ENCODE measurements around the gene RALGPS2. TPM values are rescaled to one million over a fixed set of nuclear protein-coding genes. Genes with fewer than 3 reads are reported as not detected.

Gene RALGPS2
- total RNA-seq, 1 experiment from 2014 or later: 12.7 TPM

GRCh38 chr1:178927003-178927402, 202.0 kb downstream of the RALGPS2 start:
- Histone ChIP-seq H3K4me3 (ENCODE audit: low read depth, low read length, poor library complexity, severe bottlenecking) (no peak overlapping the region), H3K36me3 (ENCODE audit: insufficient read depth, low read length, poor library complexity, severe bottlenecking) (no peaks in the 10 kb centered on the region), H3K4me1 (ENCODE audit: insufficient read depth, low read length, poor library complexity, severe bottlenecking) (no peaks in the 10 kb centered on the region), H3K27ac (ENCODE audit: low read depth, low read length, poor library complexity, severe bottlenecking) (no peak overlapping the region), H3K27me3 (replicated peaks; ENCODE audit: insufficient read depth, low read depth, low read length, poor library complexity) (no peaks in the 10 kb centered on the region), H3K9me3 (ENCODE audit: low read depth, low read length, poor library complexity, severe bottlenecking) (no peaks in the 10 kb centered on the region)
- intact Hi-C loops (cut with micrococcal nuclease; ENCODE audit: unreplicated experiment): no loop called here
- no peak for DNase-seq (ENCODE audit: low spot score)
- no TSS peak for BruUV-seq (replicated peaks)
- ChIA-PET POLR2A (ENCODE audit: low non-redundant PET) (no interaction called here), CTCF (no interaction called here)
- TF ChIP-seq EZH2 (IDR thresholded peaks at IDR 0.05; ENCODE audit: borderline replicate concordance, low read depth, low read length, poor library complexity, severe bottlenecking): no peak
- TF ChIP-seq CTCF (conservative IDR thresholded peaks at IDR 0.05; ENCODE audit: low read depth, low read length): no peak

- BruUV-seq (replicated peaks): no TSS peak
- TF ChIP-seq EZH2 (IDR thresholded peaks at IDR 0.05; ENCODE audit: borderline replicate concordance, low read depth, low read length, poor library complexity, severe bottlenecking): no peak
- no peak for DNase-seq (ENCODE audit: low spot score)
- H3K9me3 ChIP-seq (ENCODE audit: low read depth, low read length, poor library complexity, severe bottlenecking): no peaks in the 10 kb centered on the region
- ChIA-PET CTCF (no interaction called here), POLR2A (ENCODE audit: low non-redundant PET) (no interaction called here)
- no peaks in the 10 kb centered on the region for H3K4me1 ChIP-seq (ENCODE audit: insufficient read depth, low read length, poor library complexity, severe bottlenecking)
- H3K36me3 ChIP-seq (ENCODE audit: insufficient read depth, low read length, poor library complexity, severe bottlenecking): no peaks in the 10 kb centered on the region
- H3K4me3 ChIP-seq (ENCODE audit: low read depth, low read length, poor library complexity, severe bottlenecking): no peak overlapping the region
- H3K27me3 ChIP-seq (replicated peaks; ENCODE audit: insufficient read depth, low read depth, low read length, poor library complexity): no peaks in the 10 kb centered on the region
- no peak overlapping the region for H3K27ac ChIP-seq (ENCODE audit: low read depth, low read length, poor library complexity, severe bottlenecking)
- intact Hi-C loops (cut with micrococcal nuclease; ENCODE audit: unreplicated experiment): no loop called here
Measured at GRCh38 chr1:178928041-178928440, 203.0 kb downstream of the RALGPS2 start.

- no peak overlapping the region for H3K4me3 ChIP-seq (ENCODE audit: low read depth, low read length, poor library complexity, severe bottlenecking)
- H3K4me1 ChIP-seq (ENCODE audit: insufficient read depth, low read length, poor library complexity, severe bottlenecking): no peaks in the 10 kb centered on the region
- no peak overlapping the region for H3K27ac ChIP-seq (ENCODE audit: low read depth, low read length, poor library complexity, severe bottlenecking)
- TF ChIP-seq EZH2 (IDR thresholded peaks at IDR 0.05; ENCODE audit: borderline replicate concordance, low read depth, low read length, poor library complexity, severe bottlenecking) (no peak), CTCF (conservative IDR thresholded peaks at IDR 0.05; ENCODE audit: low read depth, low read length) (no peak)
- no TSS peak for BruUV-seq (replicated peaks)
- H3K27me3 ChIP-seq (replicated peaks; ENCODE audit: insufficient read depth, low read depth, low read length, poor library complexity): no peaks in the 10 kb centered on the region
- ChIA-PET POLR2A (ENCODE audit: low non-redundant PET) (no interaction called here), CTCF (no interaction called here)
- no peaks in the 10 kb centered on the region for H3K9me3 ChIP-seq (ENCODE audit: low read depth, low read length, poor library complexity, severe bottlenecking)
- no peaks in the 10 kb centered on the region for H3K36me3 ChIP-seq (ENCODE audit: insufficient read depth, low read length, poor library complexity, severe bottlenecking)
- DNase-seq (ENCODE audit: low spot score): no peak
- intact Hi-C loops (cut with micrococcal nuclease; ENCODE audit: unreplicated experiment): no loop called here
Measured at GRCh38 chr1:178928976-178929375, 203.9 kb downstream of the RALGPS2 start.

- Histone ChIP-seq H3K27ac (ENCODE audit: low read depth, low read length, poor library complexity, severe bottlenecking) (no peak overlapping the region), H3K9me3 (ENCODE audit: low read depth, low read length, poor library complexity, severe bottlenecking) (no peaks in the 10 kb centered on the region), H3K27me3 (replicated peaks; ENCODE audit: insufficient read depth, low read depth, low read length, poor library complexity) (no peaks in the 10 kb centered on the region), H3K4me1 (ENCODE audit: insufficient read depth, low read length, poor library complexity, severe bottlenecking) (no peaks in the 10 kb centered on the region), H3K36me3 (ENCODE audit: insufficient read depth, low read length, poor library complexity, severe bottlenecking) (no peaks in the 10 kb centered on the region), H3K4me3 (ENCODE audit: low read depth, low read length, poor library complexity, severe bottlenecking) (no peak overlapping the region)
- ChIA-PET POLR2A (ENCODE audit: low non-redundant PET) (interaction anchor here (0.7 kb wide), 1 partner anchor 412 kb away, joined by 3 read pairs; no protein-coding TSS in a partner anchor), CTCF (no interaction called here)
- no peak for TF ChIP-seq EZH2 (IDR thresholded peaks at IDR 0.05; ENCODE audit: borderline replicate concordance, low read depth, low read length, poor library complexity, severe bottlenecking)
- no peak for TF ChIP-seq CTCF (conservative IDR thresholded peaks at IDR 0.05; ENCODE audit: low read depth, low read length)
- intact Hi-C loops (cut with micrococcal nuclease; ENCODE audit: unreplicated experiment): no loop called here
- DNase-seq (ENCODE audit: low spot score): peak; percentile 60
- BruUV-seq (replicated peaks): no TSS peak
Measured at GRCh38 chr1:178931858-178932551, 207.0 kb downstream of the RALGPS2 start.

Measured in A673 (cell line).